ENCODE results near the gene CORIN.

DNA sequence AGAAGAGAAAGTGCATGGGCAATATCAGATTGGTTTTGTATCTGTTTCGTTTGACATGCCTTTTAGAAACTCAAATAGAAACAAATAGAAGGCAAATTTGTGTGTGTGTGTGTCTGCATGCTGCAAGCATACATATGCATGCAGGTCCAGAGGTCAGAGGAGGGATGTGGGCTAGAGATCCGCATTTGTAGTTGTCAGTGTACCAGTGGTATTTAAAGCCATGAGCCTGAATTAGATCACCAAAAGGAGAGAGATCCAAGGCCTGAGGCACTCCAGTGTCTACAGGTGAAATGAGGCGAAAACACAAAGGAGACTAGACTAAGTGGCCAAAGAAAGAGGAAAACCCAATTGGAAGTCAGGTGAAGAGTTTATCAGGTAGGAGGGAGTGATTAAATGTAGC, 106.7 kb downstream of the CORIN start:
- TF ChIP-seq, protein P1, sequence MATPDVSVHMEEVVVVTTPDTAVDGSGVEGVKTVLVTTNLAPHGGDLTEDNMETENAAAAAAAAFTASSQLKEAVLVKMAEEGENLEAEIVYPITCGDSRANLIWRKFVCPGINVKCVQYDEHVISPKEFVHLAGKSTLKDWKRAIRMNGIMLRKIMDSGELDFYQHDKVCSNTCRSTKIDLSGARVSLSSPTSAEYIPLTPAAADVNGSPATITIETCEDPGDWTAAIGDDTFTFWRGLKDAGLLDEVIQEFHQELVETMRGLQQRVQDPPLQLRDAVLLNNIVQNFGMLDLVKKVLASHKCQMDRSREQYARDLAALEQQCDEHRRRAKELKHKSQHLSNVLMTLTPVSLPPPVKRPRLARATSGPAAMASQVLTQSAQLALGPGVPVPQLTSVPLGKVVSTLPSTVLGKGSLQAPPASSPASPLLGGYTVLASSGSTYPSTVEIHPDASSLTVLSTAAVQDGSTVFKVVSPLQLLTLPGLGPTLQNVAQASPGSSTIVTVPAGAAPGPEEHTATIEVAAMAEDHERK (CRISPR knock-in tag; IDR thresholded peaks at IDR 0.05; ENCODE audit: low read depth) = no peak
- TF ChIP-seq, protein P2, sequence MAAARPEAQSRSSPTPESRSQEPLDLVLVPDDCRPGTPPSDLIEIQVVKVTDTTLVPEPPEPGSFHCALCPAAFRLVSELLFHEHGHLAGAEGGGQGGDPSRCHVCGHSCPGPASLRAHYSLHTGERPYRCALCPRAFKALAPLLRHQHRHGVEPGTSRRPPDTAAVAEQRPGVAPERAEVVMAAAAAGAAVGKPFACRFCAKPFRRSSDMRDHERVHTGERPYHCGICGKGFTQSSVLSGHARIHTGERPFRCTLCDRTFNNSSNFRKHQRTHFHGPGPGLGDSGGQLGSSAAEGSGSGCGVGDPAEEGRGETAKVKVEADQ (CRISPR knock-in tag; IDR thresholded peaks at IDR 0.05; ENCODE audit: borderline replicate concordance) = no peak
- TF ChIP-seq FOXM1 (CRISPR knock-in tag; IDR thresholded peaks at IDR 0.05) (no peak), POLR2A (IDR thresholded peaks at IDR 0.05; ENCODE audit: insufficient read depth in 1 of 2, low read depth in 2 of 2, low read length in 2 of 2) (no peak), ZNF180 (CRISPR knock-in tag; IDR thresholded peaks at IDR 0.05; ENCODE audit: borderline replicate concordance, low read depth) (no peak), ZNF777 (CRISPR knock-in tag; IDR thresholded peaks at IDR 0.05) (no peak)
- TF ChIP-seq, protein P3, sequence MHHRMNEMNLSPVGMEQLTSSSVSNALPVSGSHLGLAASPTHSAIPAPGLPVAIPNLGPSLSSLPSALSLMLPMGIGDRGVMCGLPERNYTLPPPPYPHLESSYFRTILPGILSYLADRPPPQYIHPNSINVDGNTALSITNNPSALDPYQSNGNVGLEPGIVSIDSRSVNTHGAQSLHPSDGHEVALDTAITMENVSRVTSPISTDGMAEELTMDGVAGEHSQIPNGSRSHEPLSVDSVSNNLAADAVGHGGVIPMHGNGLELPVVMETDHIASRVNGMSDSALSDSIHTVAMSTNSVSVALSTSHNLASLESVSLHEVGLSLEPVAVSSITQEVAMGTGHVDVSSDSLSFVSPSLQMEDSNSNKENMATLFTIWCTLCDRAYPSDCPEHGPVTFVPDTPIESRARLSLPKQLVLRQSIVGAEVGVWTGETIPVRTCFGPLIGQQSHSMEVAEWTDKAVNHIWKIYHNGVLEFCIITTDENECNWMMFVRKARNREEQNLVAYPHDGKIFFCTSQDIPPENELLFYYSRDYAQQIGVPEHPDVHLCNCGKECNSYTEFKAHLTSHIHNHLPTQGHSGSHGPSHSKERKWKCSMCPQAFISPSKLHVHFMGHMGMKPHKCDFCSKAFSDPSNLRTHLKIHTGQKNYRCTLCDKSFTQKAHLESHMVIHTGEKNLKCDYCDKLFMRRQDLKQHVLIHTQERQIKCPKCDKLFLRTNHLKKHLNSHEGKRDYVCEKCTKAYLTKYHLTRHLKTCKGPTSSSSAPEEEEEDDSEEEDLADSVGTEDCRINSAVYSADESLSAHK (CRISPR knock-in tag; IDR thresholded peaks at IDR 0.05; ENCODE audit: borderline replicate concordance) = no peak
- TF ChIP-seq, protein P4, sequence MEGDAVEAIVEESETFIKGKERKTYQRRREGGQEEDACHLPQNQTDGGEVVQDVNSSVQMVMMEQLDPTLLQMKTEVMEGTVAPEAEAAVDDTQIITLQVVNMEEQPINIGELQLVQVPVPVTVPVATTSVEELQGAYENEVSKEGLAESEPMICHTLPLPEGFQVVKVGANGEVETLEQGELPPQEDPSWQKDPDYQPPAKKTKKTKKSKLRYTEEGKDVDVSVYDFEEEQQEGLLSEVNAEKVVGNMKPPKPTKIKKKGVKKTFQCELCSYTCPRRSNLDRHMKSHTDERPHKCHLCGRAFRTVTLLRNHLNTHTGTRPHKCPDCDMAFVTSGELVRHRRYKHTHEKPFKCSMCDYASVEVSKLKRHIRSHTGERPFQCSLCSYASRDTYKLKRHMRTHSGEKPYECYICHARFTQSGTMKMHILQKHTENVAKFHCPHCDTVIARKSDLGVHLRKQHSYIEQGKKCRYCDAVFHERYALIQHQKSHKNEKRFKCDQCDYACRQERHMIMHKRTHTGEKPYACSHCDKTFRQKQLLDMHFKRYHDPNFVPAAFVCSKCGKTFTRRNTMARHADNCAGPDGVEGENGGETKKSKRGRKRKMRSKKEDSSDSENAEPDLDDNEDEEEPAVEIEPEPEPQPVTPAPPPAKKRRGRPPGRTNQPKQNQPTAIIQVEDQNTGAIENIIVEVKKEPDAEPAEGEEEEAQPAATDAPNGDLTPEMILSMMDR (CRISPR knock-in tag; IDR thresholded peaks at IDR 0.05) = no peak

Data from HepG2 (cell line).